Activated CD4-positive, alpha-beta T cell treated with anti-CD3 and anti-CD28 coated beads, Interleukin-10, Interleukin-2, amounts not matched to agents 100 ng/mL and 50 ng/mL, durations not matched to agents 16 hours and 8 hours (primary cell): ENCODE data around the gene TRERF1.
A peak's percentile ranks its signal among the peaks of the same experiment; 100 is the strongest.

Experiments
- DNase-seq: peaks from one replicate; pipeline ENCODE4 v3.0.0-alpha.2; 2020

The TRERF1 gene

GRCh38 chr6:42301986-42302385 lies 149.7 kb downstream of the TRERF1 start:
- no peak for DNase-seq

GRCh38 chr6:42300701-42301100 lies 151.0 kb downstream of the TRERF1 start:
- no peak for DNase-seq

GRCh38 chr6:42300185-42300584 lies 151.5 kb downstream of the TRERF1 start:
- no peak for DNase-seq

- DNase-seq, result no peak
Measured at GRCh38 chr6:42297661-42298060, 154.1 kb downstream of the TRERF1 start.

GRCh38 chr6:42296614-42297013 lies 155.1 kb downstream of the TRERF1 start:
- no peak for DNase-seq

- DNase-seq, result no peak
Measured at GRCh38 chr6:42295677-42296076, 156.0 kb downstream of the TRERF1 start.

- DNase-seq, result no peak
Measured at GRCh38 chr6:42295181-42295580, 156.5 kb downstream of the TRERF1 start.

- DNase-seq, result no peak
Measured at GRCh38 chr6:42294759-42295158, 157.0 kb downstream of the TRERF1 start.

GRCh38 chr6:42293386-42293977 lies 158.2 kb downstream of the TRERF1 start:
- no peak for DNase-seq

GRCh38 chr6:42292004-42292740 lies 159.6 kb downstream of the TRERF1 start:
- peak; percentile 89 for DNase-seq

- no peak for DNase-seq
Measured at GRCh38 chr6:42287756-42288155, 164.0 kb downstream of the TRERF1 start.

- DNase-seq, result peak; percentile 32
Measured at GRCh38 chr6:42281570-42281969, 170.2 kb downstream of the TRERF1 start.

GRCh38 chr6:42280966-42281533 lies 170.7 kb downstream of the TRERF1 start:
- DNase-seq, result no peak

- no peak for DNase-seq
Measured at GRCh38 chr6:42279966-42280629, 171.6 kb downstream of the TRERF1 start.

- peak; percentile 42 for DNase-seq
Measured at GRCh38 chr6:42279144-42279781, 172.5 kb downstream of the TRERF1 start.

- DNase-seq, result peak; percentile 24
Measured at GRCh38 chr6:42278131-42278853, 173.4 kb downstream of the TRERF1 start.

- no peak for DNase-seq
Measured at GRCh38 chr6:42276034-42276890, 175.5 kb downstream of the TRERF1 start.

GRCh38 chr6:42275376-42276033 lies 176.2 kb downstream of the TRERF1 start:
- no peak for DNase-seq

GRCh38 chr6:42274898-42275297 lies 176.8 kb downstream of the TRERF1 start:
- DNase-seq, result no peak

- no peak for DNase-seq
Measured at GRCh38 chr6:42271834-42272805, 179.6 kb downstream of the TRERF1 start.
